ENCODE data around the gene CALCOCO2. TPM values are rescaled to one million over a fixed set of nuclear protein-coding genes. Genes with fewer than 3 reads are reported as not detected.
A peak's percentile ranks its signal among the peaks of the same experiment; 100 is the strongest.

Gene CALCOCO2
- total and polyA plus RNA-seq, 2 of the 13 experiments (the other 11 are each of a cell fraction or from before 2014, with no cell fraction given) = 72.9 to 111 TPM

GRCh38 chr17:48799069-48799723, 31.6 kb upstream of the CALCOCO2 start (continued):
- TF ChIP-seq, protein P1, sequence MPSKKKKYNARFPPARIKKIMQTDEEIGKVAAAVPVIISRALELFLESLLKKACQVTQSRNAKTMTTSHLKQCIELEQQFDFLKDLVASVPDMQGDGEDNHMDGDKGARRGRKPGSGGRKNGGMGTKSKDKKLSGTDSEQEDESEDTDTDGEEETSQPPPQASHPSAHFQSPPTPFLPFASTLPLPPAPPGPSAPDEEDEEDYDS (CRISPR knock-in tag; IDR thresholded peaks at IDR 0.05) = 0 out of 2 replicates have a peak, but pooled peaks have one; percentile 20
- TF ChIP-seq ASH2L (IDR thresholded peaks at IDR 0.05; ENCODE audit: insufficient read length, low read depth, low read length) (peak; percentile 40), ARID3A (IDR thresholded peaks at IDR 0.05; ENCODE audit: low read depth, low read length) (peak; percentile 86), NFIB (CRISPR knock-in tag; IDR thresholded peaks at IDR 0.05; ENCODE audit: borderline replicate concordance) (0 out of 2 replicates have a peak, but pooled peaks have one; percentile 41), ZNF414 (CRISPR knock-in tag; IDR thresholded peaks at IDR 0.05) (0 out of 2 replicates have a peak, but pooled peaks have one; percentile 29), FOXJ3 (CRISPR knock-in tag; IDR thresholded peaks at IDR 0.05; ENCODE audit: borderline replicate concordance) (no peak), REPIN1 (CRISPR knock-in tag; IDR thresholded peaks at IDR 0.05; ENCODE audit: borderline replicate concordance, low read depth) (0 out of 2 replicates have a peak, but pooled peaks have one; percentile 32), ZFY (CRISPR knock-in tag; IDR thresholded peaks at IDR 0.05) (0 out of 2 replicates have a peak, but pooled peaks have one; percentile 20), BHLHE40 (IDR thresholded peaks at IDR 0.05; ENCODE audit: low read length) (peak; percentile 83), KLF6 (CRISPR knock-in tag; IDR thresholded peaks at IDR 0.05) (no peak), KDM5B (CRISPR knock-in tag; IDR thresholded peaks at IDR 0.05; ENCODE audit: borderline replicate concordance) (0 out of 2 replicates have a peak, but pooled peaks have one; percentile 32), ZFX (CRISPR knock-in tag; IDR thresholded peaks at IDR 0.05; ENCODE audit: low read depth) (0 out of 2 replicates have a peak, but pooled peaks have one; percentile 37), ZNF687 (CRISPR knock-in tag; IDR thresholded peaks at IDR 0.05) (peak; percentile 85)
- TF ChIP-seq, protein P2, sequence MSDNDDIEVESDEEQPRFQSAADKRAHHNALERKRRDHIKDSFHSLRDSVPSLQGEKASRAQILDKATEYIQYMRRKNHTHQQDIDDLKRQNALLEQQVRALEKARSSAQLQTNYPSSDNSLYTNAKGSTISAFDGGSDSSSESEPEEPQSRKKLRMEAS (IDR thresholded peaks at IDR 0.05) = peak; percentile 85
- TF ChIP-seq, protein P3, sequence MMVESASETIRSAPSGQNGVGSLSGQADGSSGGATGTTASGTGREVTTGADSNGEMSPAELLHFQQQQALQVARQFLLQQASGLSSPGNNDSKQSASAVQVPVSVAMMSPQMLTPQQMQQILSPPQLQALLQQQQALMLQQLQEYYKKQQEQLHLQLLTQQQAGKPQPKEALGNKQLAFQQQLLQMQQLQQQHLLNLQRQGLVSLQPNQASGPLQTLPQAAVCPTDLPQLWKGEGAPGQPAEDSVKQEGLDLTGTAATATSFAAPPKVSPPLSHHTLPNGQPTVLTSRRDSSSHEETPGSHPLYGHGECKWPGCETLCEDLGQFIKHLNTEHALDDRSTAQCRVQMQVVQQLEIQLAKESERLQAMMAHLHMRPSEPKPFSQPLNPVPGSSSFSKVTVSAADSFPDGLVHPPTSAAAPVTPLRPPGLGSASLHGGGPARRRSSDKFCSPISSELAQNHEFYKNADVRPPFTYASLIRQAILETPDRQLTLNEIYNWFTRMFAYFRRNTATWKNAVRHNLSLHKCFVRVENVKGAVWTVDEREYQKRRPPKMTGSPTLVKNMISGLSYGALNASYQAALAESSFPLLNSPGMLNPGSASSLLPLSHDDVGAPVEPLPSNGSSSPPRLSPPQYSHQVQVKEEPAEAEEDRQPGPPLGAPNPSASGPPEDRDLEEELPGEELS (CRISPR knock-in tag; IDR thresholded peaks at IDR 0.05) = peak; percentile 53
